ENCODE measurements around the gene ATCAY.

ATCAY gene

GRCh38 chr19:3975637-3976087 lies 95.2 kb downstream of the ATCAY start:
- DNase-seq: no peak

- DNase-seq: no peak
Measured at GRCh38 chr19:3976495-3977241, 96.2 kb downstream of the ATCAY start.

Measured in NCI-H2171 (cell line).